ENCODE results near the gene ZBED4.

GRCh38 chr22:49867303-49868265 lies 13.9 kb downstream of the ZBED4 start:
- TF ChIP-seq SP1 (IDR thresholded peaks at IDR 0.05; ENCODE audit: low read depth) (no peak), POLR2A (IDR thresholded peaks at IDR 0.05; ENCODE audit: borderline replicate concordance, extremely low read depth, insufficient read depth, insufficient read length) (no peak), MAX (IDR thresholded peaks at IDR 0.05) (no peak), EZH2phosphoT487 (IDR thresholded peaks at IDR 0.05; ENCODE audit: borderline replicate concordance) (no peak)
- TF ChIP-seq, protein P1, sequence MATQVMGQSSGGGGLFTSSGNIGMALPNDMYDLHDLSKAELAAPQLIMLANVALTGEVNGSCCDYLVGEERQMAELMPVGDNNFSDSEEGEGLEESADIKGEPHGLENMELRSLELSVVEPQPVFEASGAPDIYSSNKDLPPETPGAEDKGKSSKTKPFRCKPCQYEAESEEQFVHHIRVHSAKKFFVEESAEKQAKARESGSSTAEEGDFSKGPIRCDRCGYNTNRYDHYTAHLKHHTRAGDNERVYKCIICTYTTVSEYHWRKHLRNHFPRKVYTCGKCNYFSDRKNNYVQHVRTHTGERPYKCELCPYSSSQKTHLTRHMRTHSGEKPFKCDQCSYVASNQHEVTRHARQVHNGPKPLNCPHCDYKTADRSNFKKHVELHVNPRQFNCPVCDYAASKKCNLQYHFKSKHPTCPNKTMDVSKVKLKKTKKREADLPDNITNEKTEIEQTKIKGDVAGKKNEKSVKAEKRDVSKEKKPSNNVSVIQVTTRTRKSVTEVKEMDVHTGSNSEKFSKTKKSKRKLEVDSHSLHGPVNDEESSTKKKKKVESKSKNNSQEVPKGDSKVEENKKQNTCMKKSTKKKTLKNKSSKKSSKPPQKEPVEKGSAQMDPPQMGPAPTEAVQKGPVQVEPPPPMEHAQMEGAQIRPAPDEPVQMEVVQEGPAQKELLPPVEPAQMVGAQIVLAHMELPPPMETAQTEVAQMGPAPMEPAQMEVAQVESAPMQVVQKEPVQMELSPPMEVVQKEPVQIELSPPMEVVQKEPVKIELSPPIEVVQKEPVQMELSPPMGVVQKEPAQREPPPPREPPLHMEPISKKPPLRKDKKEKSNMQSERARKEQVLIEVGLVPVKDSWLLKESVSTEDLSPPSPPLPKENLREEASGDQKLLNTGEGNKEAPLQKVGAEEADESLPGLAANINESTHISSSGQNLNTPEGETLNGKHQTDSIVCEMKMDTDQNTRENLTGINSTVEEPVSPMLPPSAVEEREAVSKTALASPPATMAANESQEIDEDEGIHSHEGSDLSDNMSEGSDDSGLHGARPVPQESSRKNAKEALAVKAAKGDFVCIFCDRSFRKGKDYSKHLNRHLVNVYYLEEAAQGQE (IDR thresholded peaks at IDR 0.05; ENCODE audit: low read depth) = no peak
